Endodermal cell (in vitro differentiated cells): Measurements from ENCODE around the gene CDCA8. TPM values are rescaled to one million over a fixed set of nuclear protein-coding genes. Genes with fewer than 3 reads are reported as not detected.

ENCODE experiments used
- DNase-seq: peaks from one replicate; pipeline ENCODE4 v3.0.0-alpha.2; 2017
- H3K27ac ChIP-seq: 2 replicates; pipeline ENCODE4 v1.5.1; 2013; ENCODE audit warnings: mild to moderate bottlenecking, low read depth, low read length, moderate library complexity
- H3K27me3 ChIP-seq: 2 replicates; pipeline ENCODE4 v1.6.1; 2013; ENCODE audit warnings: mild to moderate bottlenecking, low read length, moderate library complexity; ENCODE audit not compliant: insufficient read depth, control insufficient read depth, poor library complexity, severe bottlenecking
- H3K36me3 ChIP-seq: 2 replicates; pipeline ENCODE4 v1.7.0; 2013; ENCODE audit warnings: mild to moderate bottlenecking, low read length, moderate library complexity; ENCODE audit not compliant: control insufficient read depth, insufficient read depth
- H3K4me1 ChIP-seq: one replicate; pipeline ENCODE4 v1.7.0; 2013; ENCODE audit warnings: low read length; ENCODE audit not compliant: control insufficient read depth, insufficient read depth
- H3K4me3 ChIP-seq: 2 replicates; pipeline ENCODE4 v1.5.1; 2013; ENCODE audit warnings: mild to moderate bottlenecking, low read length, moderate library complexity
- H3K9ac ChIP-seq: 2 replicates; pipeline ENCODE4 v1.6.1; 2013; ENCODE audit warnings: mild to moderate bottlenecking, low read length, moderate library complexity; ENCODE audit not compliant: poor library complexity, severe bottlenecking; ENCODE audit errors: extremely low read depth
- H3K9me3 ChIP-seq: 2 replicates; pipeline ENCODE4 v1.6.1; 2013; ENCODE audit warnings: mild to moderate bottlenecking, low read length, moderate library complexity; ENCODE audit not compliant: control insufficient read depth
- H3K27ac Mint-ChIP-seq: 2 replicates; pipeline ENCODE4 v1.8.0; 2020; ENCODE audit warnings: mixed read lengths
- H3K27me3 Mint-ChIP-seq: 2 replicates; pipeline ENCODE4 v1.8.0; 2021; ENCODE audit warnings: mild to moderate bottlenecking, mixed read lengths; ENCODE audit not compliant: insufficient read depth
- H3K36me3 Mint-ChIP-seq: 2 replicates; pipeline ENCODE4 v1.8.0; 2020; ENCODE audit warnings: low read depth, mixed read lengths
- H3K4me1 Mint-ChIP-seq: 2 replicates; pipeline ENCODE4 v1.8.0; 2020; ENCODE audit warnings: mixed read lengths
- H3K4me3 Mint-ChIP-seq: 2 replicates; pipeline ENCODE4 v1.8.0; 2020; ENCODE audit warnings: mild to moderate bottlenecking, moderate library complexity, mixed read lengths
- H3K9me3 Mint-ChIP-seq: 2 replicates; pipeline ENCODE4 v1.8.0; 2020; ENCODE audit warnings: mild to moderate bottlenecking, mixed read lengths
- CTCF ChIP-seq: fragments of 200-600 bp; sonication (generic); conservative IDR thresholded peaks from 2 replicates; pipeline ENCODE4 v1.5.0; 2021; ENCODE audit warnings: antibody characterized with exemption, mild to moderate bottlenecking
- WGBS, 2 experiments: methylation state at CpG; one replicate each; pipeline versions ENCODE4 v1.1.5 to v1.1.7; 2013; ENCODE audit warnings: missing lambda C conversion rate in 2 of 2, mixed read lengths in 1 of 2; ENCODE audit not compliant: insufficient coverage in 1 of 2, insufficient read length in 1 of 2; 5-methylcytosine and 5-hydroxymethylcytosine counted together
- total RNA-seq, 2 donors: library from RNA; stranded (reverse); fragmentation: NEBNext Ultra II Directional in 1 of 2; extraction: Animal tissue kit (Norgen Biotek cat#: 25700) in 1 of 2; gene quantifications; 2 replicates in 1 of 2; 3 replicates in 1 of 2; pipeline ENCODE4 v1.2.1, GENCODE V29; 2021

Gene CDCA8
- total RNA-seq, 2 donors from 2014 or later = 27.7 to 49.7 TPM

- Mint-ChIP-seq H3K4me1 (no peaks in the 10 kb centered on the region), H3K27ac (no peak overlapping the region), H3K27me3 (no peaks in the 10 kb centered on the region), H3K9me3 (no peaks in the 10 kb centered on the region), H3K36me3 (peaks cover 81% of the 10 kb centered on the region), H3K4me3 (no peak overlapping the region)
- 90% methylated on average over 3 of the region's 3 CpGs; no CpG with 5 or more reads in 1 of the 2 experiments for WGBS, 2 experiments
- peaks cover 87% of the 10 kb centered on the region for H3K36me3 ChIP-seq
- no peak overlapping the region for H3K4me3 ChIP-seq
- H3K9ac ChIP-seq = no peak overlapping the region
- H3K4me1 ChIP-seq = no peaks in the 10 kb centered on the region
- no peak overlapping the region for H3K27ac ChIP-seq
- no peaks in the 10 kb centered on the region for H3K27me3 ChIP-seq
- DNase-seq = no peak
- no peak for TF ChIP-seq CTCF
- no peaks in the 10 kb centered on the region for H3K9me3 ChIP-seq
These were observed 12.7 kb downstream of the CDCA8 start for GRCh38 chr1:37704966-37705365.

DNA sequence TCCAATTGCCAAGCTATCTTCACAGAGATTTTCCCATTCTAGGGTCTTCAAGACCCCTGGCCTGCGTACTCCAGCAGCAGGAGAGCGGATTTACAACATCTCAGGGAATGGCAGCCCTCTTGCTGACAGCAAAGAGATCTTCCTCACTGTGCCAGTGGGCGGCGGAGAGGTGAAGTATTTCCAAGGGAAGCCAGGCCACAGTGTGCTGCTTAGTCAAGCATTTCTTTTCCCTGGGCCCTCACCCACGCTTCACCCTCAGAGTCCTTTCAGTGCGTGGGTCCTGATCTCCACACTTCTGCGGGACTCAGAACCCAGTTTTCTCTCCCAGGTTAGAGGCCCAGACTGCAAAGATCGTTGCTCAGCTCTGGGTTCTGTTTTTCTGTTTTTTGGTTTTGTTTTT lies 13.1 kb downstream of the CDCA8 start:
- Histone ChIP-seq H3K27ac (no peak overlapping the region), H3K27me3 (no peaks in the 10 kb centered on the region), H3K9me3 (no peaks in the 10 kb centered on the region), H3K4me3 (no peak overlapping the region), H3K9ac (no peak overlapping the region), H3K36me3 (peaks cover 84% of the 10 kb centered on the region), H3K4me1 (no peaks in the 10 kb centered on the region)
- Mint-ChIP-seq H3K4me1 (no peaks in the 10 kb centered on the region), H3K9me3 (no peaks in the 10 kb centered on the region), H3K4me3 (no peak overlapping the region), H3K27ac (no peak overlapping the region), H3K27me3 (no peaks in the 10 kb centered on the region), H3K36me3 (peaks cover 80% of the 10 kb centered on the region)
- DNase-seq = no peak
- 89 to 93% methylated on average over 7 to 8 of the region's 8 CpGs for WGBS, 2 experiments
- TF ChIP-seq CTCF = no peak

- H3K36me3 ChIP-seq = peaks cover 55% of the 10 kb centered on the region
- WGBS, 2 experiments = 92 to 95% methylated on average over 2 to 4 of the region's 4 CpGs
These were observed 16.2 kb downstream of the CDCA8 start for GRCh38 chr1:37708471-37708870.

More at GRCh38 chr1:37708471-37708870, 16.2 kb downstream of the CDCA8 start:
- Histone ChIP-seq H3K9me3 (no peaks in the 10 kb centered on the region), H3K27ac (no peak overlapping the region), H3K9ac (no peak overlapping the region), H3K4me1 (no peaks in the 10 kb centered on the region), H3K27me3 (no peaks in the 10 kb centered on the region), H3K4me3 (no peak overlapping the region)
- H3K9me3 Mint-ChIP-seq = no peaks in the 10 kb centered on the region
- H3K36me3 Mint-ChIP-seq = peaks cover 54% of the 10 kb centered on the region
- H3K27me3 Mint-ChIP-seq = no peaks in the 10 kb centered on the region
- H3K4me1 Mint-ChIP-seq = no peaks in the 10 kb centered on the region
- no peak overlapping the region for H3K27ac Mint-ChIP-seq
- DNase-seq = no peak
- H3K4me3 Mint-ChIP-seq = no peak overlapping the region
- TF ChIP-seq CTCF = no peak
